Body of pancreas (tissue), 4 donors: ENCODE measurements around the gene FLT1.

Experiments
- CTCF ChIP-seq, 7 experiments: fragments of 450-650 bp in 4 of 7; fragments of 200-600 bp in 3 of 7; sonication (generic) in 3 of 7; IDR thresholded peaks; one replicate each; pipeline ENCODE4 v1.5.1; 2016 to 2019; ENCODE audit warnings: antibody characterized with exemption in 7 of 7
- POLR2A ChIP-seq, 3 donors: fragments of 450-650 bp; IDR thresholded peaks; one replicate each; pipeline ENCODE4 v1.6.1; 2016; ENCODE audit warnings: antibody characterized with exemption in 3 of 3, mild to moderate bottlenecking in 2 of 3

GRCh38 chr13:28470296-28470695 is 24.6 kb downstream of the FLT1 start:
- TF ChIP-seq CTCF (IDR thresholded peaks at IDR 0.05) (no peak), POLR2A (IDR thresholded peaks at IDR 0.05) (no peak)
